Activated CD4-positive, alpha-beta memory T cell treated with anti-CD3 and anti-CD28 coated beads, Interleukin-2, amount 10 ng/mL, durations not matched to agents 7 days and 5 days (primary cell): ENCODE results near the gene SEMA4D. TPM values are rescaled to one million over a fixed set of nuclear protein-coding genes. Genes with fewer than 3 reads are reported as not detected.

ENCODE experiments used
- CTCF ChIA-PET: fragments of 350-600 bp; sonication (Branson Sonifier 250); formaldehyde crosslinking; loops from one replicate; lab custom pipeline; 2021; ENCODE audit warnings: antibody characterized with exemption, inconsistent platforms; lab: Charles Lee
- POLR2A ChIA-PET: fragments of 350-600 bp; sonication (Branson Sonifier 250); formaldehyde crosslinking; loops from one replicate; lab custom pipeline; 2021; ENCODE audit warnings: antibody characterized with exemption; lab: Charles Lee
- DNase-seq: peaks from one replicate; pipeline ENCODE4 v3.0.0-alpha.2; 2020
- H3K27ac Mint-ChIP-seq: one replicate; pipeline ENCODE4 v1.8.0; 2021; ENCODE audit warnings: mild to moderate bottlenecking, mixed read lengths
- H3K27me3 Mint-ChIP-seq: one replicate; pipeline ENCODE4 v1.8.0; 2021; ENCODE audit warnings: mixed read lengths
- H3K36me3 Mint-ChIP-seq: one replicate; pipeline ENCODE4 v1.8.0; 2021; ENCODE audit warnings: low read depth, mixed read lengths
- H3K4me1 Mint-ChIP-seq: one replicate; pipeline ENCODE4 v1.8.0; 2021; ENCODE audit warnings: mixed read lengths
- H3K4me3 Mint-ChIP-seq: one replicate; pipeline ENCODE4 v1.8.0; 2021; ENCODE audit warnings: mild to moderate bottlenecking, mixed read lengths
- H3K9me3 Mint-ChIP-seq: one replicate; pipeline ENCODE4 v1.8.0; 2021; ENCODE audit warnings: mixed read lengths
- total RNA-seq, 2 experiments: library from RNA; stranded (reverse); gene quantifications; one replicate each; pipeline ENCODE4 v1.2.3, GENCODE V29; 2021

Gene SEMA4D
- total RNA-seq, 2 experiments from 2014 or later = 339 to 350 TPM

DNA sequence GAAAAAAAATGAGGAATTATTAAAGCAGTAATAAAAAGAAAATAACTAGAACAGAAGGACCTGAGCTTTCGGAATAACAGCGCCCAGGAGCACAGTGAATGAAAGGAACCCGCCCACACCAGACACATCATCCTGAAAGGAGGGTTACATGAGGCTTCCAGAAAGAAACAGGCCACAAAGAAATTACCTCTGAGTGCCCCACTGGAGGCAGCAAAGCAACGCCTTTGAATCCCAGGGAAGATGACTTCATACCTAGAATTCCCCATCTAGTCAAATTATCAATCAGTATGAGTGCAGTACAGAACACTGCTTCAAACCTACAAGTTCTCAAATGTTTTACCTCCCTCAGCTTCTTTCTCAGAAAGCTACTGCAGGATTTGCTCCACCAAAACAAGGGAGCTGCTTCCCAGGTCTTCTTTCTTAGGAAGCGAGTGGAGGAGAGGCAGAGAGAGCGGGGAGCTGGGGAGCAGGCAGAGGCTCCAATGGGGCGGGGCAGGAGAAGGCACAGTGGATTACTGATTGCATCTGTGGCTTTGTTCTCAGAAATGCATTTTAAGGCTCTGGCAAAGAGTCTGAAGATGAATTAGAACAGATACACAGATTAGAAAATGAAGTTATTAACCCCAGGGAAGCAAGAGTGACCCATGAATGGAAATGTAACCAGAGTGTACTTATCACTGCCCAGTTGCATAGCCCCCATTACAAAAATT lies 87.1 kb downstream of the SEMA4D start:
- DNase-seq = peak; percentile 56
- Mint-ChIP-seq H3K4me3 (peak overlapping the region; percentile 58), H3K36me3 (peaks cover 86% of the 10 kb centered on the region), H3K9me3 (peaks cover 3% of the 10 kb centered on the region), H3K27ac (peak overlapping the region; percentile 93), H3K27me3 (no peaks in the 10 kb centered on the region), H3K4me1 (peaks cover 99% of the 10 kb centered on the region)
- ChIA-PET CTCF (interaction anchor here (1.0 to 3.4 kb wide), 10 partner anchors 8 to 192 kb away, joined by 3 to 23 read pairs (median 4); no protein-coding TSS in a partner anchor), POLR2A (interaction anchor here (0.7 to 6.7 kb wide), 22 partner anchors 9 to 139 kb away, joined by 3 to 107 read pairs (median 5); partner anchors contain the start of gene SECISBP2)

- peaks cover 98% of the 10 kb centered on the region for H3K4me1 Mint-ChIP-seq
- H3K9me3 Mint-ChIP-seq = peaks cover 3% of the 10 kb centered on the region
- POLR2A ChIA-PET = interaction anchor here (0.7 to 6.7 kb wide), 24 partner anchors 9 to 140 kb away, joined by 3 to 107 read pairs (median 5); partner anchors contain the start of gene SECISBP2
- CTCF ChIA-PET = interaction anchor here (1.0 to 3.4 kb wide), 10 partner anchors 8 to 193 kb away, joined by 3 to 23 read pairs (median 4); no protein-coding TSS in a partner anchor
- DNase-seq = no peak
- peak overlapping the region; percentile 58 for H3K4me3 Mint-ChIP-seq
- H3K27me3 Mint-ChIP-seq = no peaks in the 10 kb centered on the region
- H3K27ac Mint-ChIP-seq = peak overlapping the region; percentile 93
- H3K36me3 Mint-ChIP-seq = peaks cover 88% of the 10 kb centered on the region
These were observed 87.9 kb downstream of the SEMA4D start for GRCh38 chr9:89410022-89410421.

- POLR2A ChIA-PET = interaction anchor here (0.8 to 6.7 kb wide), 23 partner anchors 8 to 141 kb away, joined by 3 to 107 read pairs (median 6); partner anchors contain the start of gene SECISBP2
- no peak for DNase-seq
- Mint-ChIP-seq H3K27ac (peak overlapping the region; percentile 93), H3K9me3 (peaks cover 3% of the 10 kb centered on the region), H3K4me3 (peak overlapping the region; percentile 63), H3K4me1 (peaks cover 97% of the 10 kb centered on the region), H3K36me3 (peaks cover 86% of the 10 kb centered on the region), H3K27me3 (no peaks in the 10 kb centered on the region)
- CTCF ChIA-PET = interaction anchor here (1.0 to 3.4 kb wide), 9 partner anchors 8 to 193 kb away, joined by 3 to 23 read pairs (median 4); no protein-coding TSS in a partner anchor
These were observed 88.4 kb downstream of the SEMA4D start for GRCh38 chr9:89409466-89409865.

DNA sequence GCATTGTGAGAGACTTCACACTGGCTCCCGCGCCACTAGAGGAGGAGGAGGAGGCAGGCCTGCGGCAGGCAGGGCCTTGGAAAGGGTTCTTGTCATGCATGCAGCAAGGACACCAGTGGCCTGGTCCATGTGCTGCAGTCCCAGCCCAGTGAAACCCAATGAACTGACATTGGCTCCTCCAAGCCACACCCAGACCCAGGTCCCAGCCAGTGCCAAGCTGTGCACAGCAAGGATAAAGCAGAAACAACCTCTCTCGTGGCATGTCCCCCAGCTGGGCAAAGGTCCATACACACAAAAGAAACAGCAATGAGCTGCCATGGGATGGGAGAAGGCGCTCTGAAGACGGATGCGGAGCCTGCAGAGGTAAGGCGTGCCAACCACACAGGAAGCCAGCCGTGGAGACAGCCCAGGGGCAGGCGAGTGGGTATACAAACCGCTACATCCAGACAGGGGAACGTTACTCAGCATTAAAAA lies 89.2 kb downstream of the SEMA4D start:
- Mint-ChIP-seq H3K27ac (peak overlapping the region; percentile 93), H3K36me3 (peaks cover 86% of the 10 kb centered on the region), H3K4me3 (peak overlapping the region; percentile 63), H3K27me3 (no peaks in the 10 kb centered on the region), H3K9me3 (peaks cover 3% of the 10 kb centered on the region), H3K4me1 (peaks cover 97% of the 10 kb centered on the region)
- ChIA-PET CTCF (interaction anchor here (0.7 to 3.4 kb wide), 12 partner anchors 10 to 1731 kb away, joined by 3 to 21 read pairs (median 3); no protein-coding TSS in a partner anchor), POLR2A (interaction anchor here (0.8 to 6.7 kb wide), 19 partner anchors 7 to 140 kb away, joined by 3 to 107 read pairs (median 6); partner anchors contain the start of gene SECISBP2)
- peak; percentile 89 for DNase-seq

GRCh38 chr9:89407070-89407469 lies 90.8 kb downstream of the SEMA4D start:
- no peak for DNase-seq
- no peaks in the 10 kb centered on the region for H3K27me3 Mint-ChIP-seq
- ChIA-PET CTCF (interaction anchor here (1.1 to 1.9 kb wide), 2 partner anchors 141 to 149 kb away, joined by 4 to 10 read pairs; no protein-coding TSS in a partner anchor), POLR2A (interaction anchor here (0.8 to 6.7 kb wide), 7 partner anchors 12 to 95 kb away, joined by 3 to 107 read pairs (median 6); no protein-coding TSS in a partner anchor)
- H3K4me1 Mint-ChIP-seq = peaks cover 81% of the 10 kb centered on the region
- H3K27ac Mint-ChIP-seq = peak overlapping the region; percentile 75
- H3K4me3 Mint-ChIP-seq = no peak overlapping the region
- H3K36me3 Mint-ChIP-seq = peaks cover 87% of the 10 kb centered on the region
- peaks cover 3% of the 10 kb centered on the region for H3K9me3 Mint-ChIP-seq

- H3K4me3 Mint-ChIP-seq = no peak overlapping the region
- peak overlapping the region; percentile 75 for H3K27ac Mint-ChIP-seq
- peaks cover 90% of the 10 kb centered on the region for H3K36me3 Mint-ChIP-seq
- peaks cover 73% of the 10 kb centered on the region for H3K4me1 Mint-ChIP-seq
- no peak for DNase-seq
- H3K27me3 Mint-ChIP-seq = no peaks in the 10 kb centered on the region
- peaks cover 3% of the 10 kb centered on the region for H3K9me3 Mint-ChIP-seq
- ChIA-PET POLR2A (interaction anchor here (0.7 to 6.7 kb wide), 6 partner anchors 14 to 94 kb away, joined by 3 to 107 read pairs (median 4); no protein-coding TSS in a partner anchor), CTCF (interaction anchor here (1.1 to 1.9 kb wide), 2 partner anchors 143 to 150 kb away, joined by 4 to 10 read pairs; no protein-coding TSS in a partner anchor)
These were observed 92.1 kb downstream of the SEMA4D start for GRCh38 chr9:89405826-89406225.

DNA sequence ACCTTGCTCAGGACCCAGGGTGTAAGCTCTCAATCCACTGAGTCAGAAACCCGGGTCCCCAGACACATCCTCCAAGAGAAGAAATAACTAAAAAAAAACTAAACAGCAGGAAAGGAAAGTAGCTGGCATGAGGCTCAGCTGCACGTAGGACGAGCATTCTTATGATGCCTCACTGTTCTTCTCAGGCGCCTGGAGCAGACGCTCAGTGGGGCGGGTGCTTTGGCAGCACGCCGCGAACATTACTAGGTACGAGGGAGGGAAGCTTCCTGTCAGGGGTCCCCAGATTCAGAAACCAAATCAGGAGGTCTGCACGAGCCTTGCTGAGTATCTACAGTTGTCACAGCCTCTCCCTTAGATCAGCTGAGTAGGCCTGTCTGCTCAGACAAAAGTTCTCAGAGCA lies 93.8 kb downstream of the SEMA4D start:
- peaks cover 91% of the 10 kb centered on the region for H3K36me3 Mint-ChIP-seq
- DNase-seq = no peak
- no peak overlapping the region for H3K4me3 Mint-ChIP-seq
- H3K9me3 Mint-ChIP-seq = peaks cover 3% of the 10 kb centered on the region
- ChIA-PET CTCF (interaction anchor here (0.8 kb wide), 1 partner anchor 9 kb away, joined by 3 read pairs; no protein-coding TSS in a partner anchor), POLR2A (interaction anchor here (0.7 to 1.7 kb wide), 4 partner anchors 11 to 145 kb away, joined by 3 to 5 read pairs (median 4); no protein-coding TSS in a partner anchor)
- peak overlapping the region; percentile 67 for H3K27ac Mint-ChIP-seq
- H3K4me1 Mint-ChIP-seq = peaks cover 59% of the 10 kb centered on the region
- no peaks in the 10 kb centered on the region for H3K27me3 Mint-ChIP-seq

- CTCF ChIA-PET = no interaction called here
- Mint-ChIP-seq H3K36me3 (peaks cover 92% of the 10 kb centered on the region), H3K27ac (peak overlapping the region; percentile 31), H3K27me3 (no peaks in the 10 kb centered on the region), H3K9me3 (peaks cover 3% of the 10 kb centered on the region), H3K4me3 (no peak overlapping the region), H3K4me1 (peaks cover 48% of the 10 kb centered on the region)
- POLR2A ChIA-PET = interaction anchor here (0.9 to 1.7 kb wide), 4 partner anchors 12 to 146 kb away, joined by 3 to 5 read pairs (median 4); no protein-coding TSS in a partner anchor
- no peak for DNase-seq
These were observed 95.1 kb downstream of the SEMA4D start for GRCh38 chr9:89402695-89403427.

DNA sequence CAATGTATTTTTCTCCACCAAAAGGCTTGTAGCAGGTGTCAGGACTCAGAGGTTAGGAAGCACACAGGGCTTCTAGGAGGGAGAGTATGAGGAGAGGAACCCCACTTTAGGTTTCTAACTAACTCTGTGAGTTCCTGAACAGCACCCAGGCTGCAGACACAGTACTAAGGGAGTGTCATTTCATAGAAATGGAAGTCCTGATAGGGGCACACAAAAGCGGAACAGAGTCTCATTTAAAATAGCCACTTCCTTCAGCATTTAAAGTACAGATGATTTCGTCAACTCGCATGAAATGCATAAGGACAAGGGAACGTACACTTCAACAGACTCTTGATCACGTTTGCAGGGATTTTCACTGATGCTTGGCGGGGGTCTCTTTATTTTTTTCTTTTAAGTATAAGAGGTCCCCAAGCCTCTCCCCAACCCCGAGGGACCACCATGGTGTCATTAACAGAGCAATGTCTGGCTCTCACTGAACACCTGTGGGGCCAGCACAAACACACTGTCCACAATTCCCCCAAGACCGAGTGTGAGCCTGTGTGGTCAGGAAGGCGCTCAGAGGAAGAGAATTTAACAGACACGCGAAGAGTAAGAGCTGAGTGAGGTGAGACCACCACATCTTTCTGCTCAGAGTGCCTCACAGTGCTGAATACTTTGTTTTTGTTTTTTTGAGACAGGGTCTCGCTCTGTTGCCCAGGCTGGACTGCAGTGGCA lies 97.4 kb downstream of the SEMA4D start:
- H3K4me3 Mint-ChIP-seq = no peak overlapping the region
- no peaks in the 10 kb centered on the region for H3K27me3 Mint-ChIP-seq
- no peak for DNase-seq
- peak overlapping the region; percentile 24 for H3K27ac Mint-ChIP-seq
- POLR2A ChIA-PET = interaction anchor here (0.9 to 1.6 kb wide), 3 partner anchors 9 to 26 kb away, joined by 3 to 4 read pairs (median 4); no protein-coding TSS in a partner anchor
- CTCF ChIA-PET = interaction anchor here (0.9 to 1.2 kb wide), 2 partner anchors 10 to 148 kb away, joined by 3 to 4 read pairs; no protein-coding TSS in a partner anchor
- peaks cover 91% of the 10 kb centered on the region for H3K36me3 Mint-ChIP-seq
- H3K9me3 Mint-ChIP-seq = no peaks in the 10 kb centered on the region
- H3K4me1 Mint-ChIP-seq = peaks cover 27% of the 10 kb centered on the region

GRCh38 chr9:89398621-89399020 lies 99.3 kb downstream of the SEMA4D start:
- Mint-ChIP-seq H3K4me3 (no peak overlapping the region), H3K27me3 (no peaks in the 10 kb centered on the region), H3K36me3 (peaks cover 90% of the 10 kb centered on the region), H3K27ac (no peak overlapping the region), H3K4me1 (peaks cover 11% of the 10 kb centered on the region), H3K9me3 (no peaks in the 10 kb centered on the region)
- no peak for DNase-seq
- ChIA-PET POLR2A (interaction anchor here (1.7 to 3.5 kb wide), 2 partner anchors 14 to 19 kb away, joined by 3 to 11 read pairs; no protein-coding TSS in a partner anchor), CTCF (interaction anchor here (1.9 kb wide), 1 partner anchor 150 kb away, joined by 6 read pairs; no protein-coding TSS in a partner anchor)

DNA sequence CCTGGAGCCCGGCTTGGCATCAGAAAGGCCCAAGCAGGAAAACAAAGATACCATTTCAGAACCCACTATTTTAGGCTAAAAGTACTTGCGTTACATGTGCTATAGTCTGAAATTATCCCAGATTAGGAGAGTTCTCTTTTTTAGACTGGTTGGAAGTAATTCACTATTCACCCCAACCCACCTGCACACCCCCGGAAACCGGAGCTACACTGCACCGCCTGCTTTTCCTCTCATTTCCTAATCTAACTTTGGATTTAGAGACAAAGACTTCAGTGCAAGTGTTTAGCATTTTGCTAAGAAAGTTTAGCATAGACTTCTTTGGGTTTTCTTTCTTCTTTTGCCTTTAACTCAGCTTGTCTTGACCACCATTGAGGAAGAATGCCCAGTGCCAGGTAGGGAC lies 100.4 kb downstream of the SEMA4D start:
- no peak overlapping the region for H3K27ac Mint-ChIP-seq
- no peaks in the 10 kb centered on the region for H3K27me3 Mint-ChIP-seq
- H3K9me3 Mint-ChIP-seq = no peaks in the 10 kb centered on the region
- peaks cover 92% of the 10 kb centered on the region for H3K36me3 Mint-ChIP-seq
- DNase-seq = no peak
- CTCF ChIA-PET = interaction anchor here (1.9 kb wide), 1 partner anchor 151 kb away, joined by 6 read pairs; no protein-coding TSS in a partner anchor
- POLR2A ChIA-PET = interaction anchor here (3.5 kb wide), 1 partner anchor 13 kb away, joined by 11 read pairs; no protein-coding TSS in a partner anchor
- peaks cover 11% of the 10 kb centered on the region for H3K4me1 Mint-ChIP-seq
- no peak overlapping the region for H3K4me3 Mint-ChIP-seq
